ENCODE data around the gene CRACR2B. TPM values are rescaled to one million over a fixed set of nuclear protein-coding genes. Genes with fewer than 3 reads are reported as not detected.
A peak's percentile ranks its signal among the peaks of the same experiment; 100 is the strongest.

CRACR2B gene
- total RNA-seq, 1 donor from 2014 or later: 2.6 TPM

DNA sequence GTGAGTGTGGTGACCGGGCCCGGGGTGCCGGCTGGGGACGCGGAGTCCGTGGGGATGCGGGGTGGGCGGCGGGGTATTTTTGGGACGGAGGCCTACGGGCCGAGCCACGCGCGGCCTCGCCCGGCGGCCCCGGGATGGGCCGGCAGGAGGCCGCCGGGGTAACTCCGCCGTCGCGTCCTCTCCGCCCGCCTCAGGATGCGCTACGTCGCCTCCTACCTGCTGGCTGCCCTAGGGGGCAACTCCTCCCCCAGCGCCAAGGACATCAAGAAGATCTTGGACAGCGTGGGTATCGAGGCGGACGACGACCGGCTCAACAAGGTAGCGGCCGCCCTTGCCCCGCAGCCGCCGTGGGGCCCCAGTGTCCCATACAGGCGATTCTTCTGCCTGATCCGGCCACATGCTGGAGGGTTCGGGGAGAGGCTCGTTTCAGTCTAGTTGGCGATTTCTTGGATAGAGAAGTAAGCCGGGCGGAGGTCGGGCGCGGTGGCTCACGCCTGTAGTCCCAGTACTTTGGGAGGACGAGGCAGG is 17.6 kb upstream of the CRACR2B start:
- H3K9me3 ChIP-seq (ENCODE audit: insufficient read depth, low read depth, low read length): no peaks in the 10 kb centered on the region
- Mint-ChIP-seq H3K9me3 (ENCODE audit: unreplicated experiment) (no peaks in the 10 kb centered on the region), H3K4me3 (ENCODE audit: unreplicated experiment) (peak overlapping the region; percentile 96), H3K4me1 (ENCODE audit: low read depth, unreplicated experiment) (peaks cover 18% of the 10 kb centered on the region), H3K36me3 (ENCODE audit: low read depth, unreplicated experiment) (peaks cover 14% of the 10 kb centered on the region), H3K27me3 (ENCODE audit: low read depth, unreplicated experiment) (no peaks in the 10 kb centered on the region), H3K27ac (ENCODE audit: unreplicated experiment) (peak overlapping the region; percentile 91)
- H3K36me3 ChIP-seq (ENCODE audit: insufficient read depth, low read length): peaks cover 23% of the 10 kb centered on the region
- peaks cover 39% of the 10 kb centered on the region for H4K20me1 ChIP-seq (ENCODE audit: insufficient read depth, low read length)
- DNase-seq (ENCODE audit: low read depth): no peak
- H3K9ac ChIP-seq (ENCODE audit: low read length): peak overlapping the region; percentile 94
- no peak overlapping the region for H2AFZ ChIP-seq (ENCODE audit: low read depth, low read length)
- no peak for FAIRE-seq
- no peak for TF ChIP-seq EZH2 (IDR thresholded peaks at IDR 0.05; ENCODE audit: insufficient read depth, low read length)
- no peak for TF ChIP-seq CTCF (IDR thresholded peaks at IDR 0.05; ENCODE audit: insufficient read depth, low read depth, low read length)
- peaks cover 22% of the 10 kb centered on the region for H3K4me1 ChIP-seq (ENCODE audit: insufficient read depth, low read length)
- peak overlapping the region; percentile 87 for H3K4me3 ChIP-seq (ENCODE audit: insufficient read depth, low read depth, low read length)
- peak overlapping the region; percentile 92 for H3K4me2 ChIP-seq (ENCODE audit: low read length)
- H3K79me2 ChIP-seq (ENCODE audit: insufficient read depth, low read length): peaks cover 57% of the 10 kb centered on the region
- peak overlapping the region; percentile 99 for H3K27ac ChIP-seq (ENCODE audit: low read depth, low read length)
- no peaks in the 10 kb centered on the region for H3K27me3 ChIP-seq (ENCODE audit: insufficient read depth, low read length)

DNA sequence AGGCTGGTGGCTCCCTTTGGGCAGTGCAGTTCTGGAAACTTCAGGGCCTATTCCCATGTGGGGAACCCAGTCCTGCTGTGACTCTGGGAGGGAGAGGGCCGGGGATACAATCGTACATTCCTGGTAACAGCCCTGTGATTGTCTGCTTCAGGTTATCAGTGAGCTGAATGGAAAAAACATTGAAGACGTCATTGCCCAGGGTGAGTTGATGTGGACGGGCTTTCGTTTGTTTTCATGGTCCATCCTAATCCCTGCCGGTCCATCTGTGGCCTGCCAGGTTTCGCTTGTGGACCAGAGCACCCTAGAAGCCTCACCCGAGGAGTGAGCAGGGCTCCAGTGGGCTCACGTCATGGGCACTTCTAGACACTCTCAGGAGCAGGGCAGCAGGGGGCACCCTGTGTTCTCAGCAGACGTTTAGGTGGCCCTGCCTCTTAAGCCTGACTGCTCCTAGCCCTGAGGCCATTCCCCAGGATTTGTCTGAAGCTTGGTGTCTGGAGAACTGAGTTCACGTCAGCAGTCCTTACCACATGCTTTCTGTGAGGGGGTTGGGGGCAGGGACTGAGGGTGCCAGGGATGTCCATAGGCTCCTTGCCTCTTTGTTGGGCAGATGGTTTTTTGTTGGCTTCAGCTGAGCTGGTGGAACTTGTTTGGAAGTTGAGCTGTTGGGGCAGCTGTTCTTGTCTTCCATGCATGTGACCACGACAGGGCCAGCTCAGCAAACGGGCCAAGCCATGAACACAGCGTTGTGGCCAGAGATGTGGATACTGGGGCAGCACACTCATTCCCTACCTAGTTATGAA is 16.1 kb upstream of the CRACR2B start:
- Histone ChIP-seq H3K9ac (ENCODE audit: low read length) (peak overlapping the region; percentile 94), H2AFZ (ENCODE audit: low read depth, low read length) (no peak overlapping the region), H3K4me3 (ENCODE audit: insufficient read depth, low read depth, low read length) (peak overlapping the region; percentile 87), H3K4me1 (ENCODE audit: insufficient read depth, low read length) (peaks cover 17% of the 10 kb centered on the region), H3K27ac (ENCODE audit: low read depth, low read length) (no peak overlapping the region), H3K79me2 (ENCODE audit: insufficient read depth, low read length) (peaks cover 57% of the 10 kb centered on the region), H3K9me3 (ENCODE audit: insufficient read depth, low read depth, low read length) (no peaks in the 10 kb centered on the region), H3K4me2 (ENCODE audit: low read length) (peak overlapping the region; percentile 92), H4K20me1 (ENCODE audit: insufficient read depth, low read length) (peaks cover 39% of the 10 kb centered on the region), H3K27me3 (ENCODE audit: insufficient read depth, low read length) (no peaks in the 10 kb centered on the region), H3K36me3 (ENCODE audit: insufficient read depth, low read length) (peaks cover 23% of the 10 kb centered on the region)
- Mint-ChIP-seq H3K27me3 (ENCODE audit: low read depth, unreplicated experiment) (no peaks in the 10 kb centered on the region), H3K4me1 (ENCODE audit: low read depth, unreplicated experiment) (peaks cover 18% of the 10 kb centered on the region), H3K4me3 (ENCODE audit: unreplicated experiment) (peak overlapping the region; percentile 96), H3K36me3 (ENCODE audit: low read depth, unreplicated experiment) (peaks cover 15% of the 10 kb centered on the region), H3K9me3 (ENCODE audit: unreplicated experiment) (no peaks in the 10 kb centered on the region), H3K27ac (ENCODE audit: unreplicated experiment) (peak overlapping the region; percentile 87)
- TF ChIP-seq CTCF (IDR thresholded peaks at IDR 0.05; ENCODE audit: insufficient read depth, low read depth, low read length) (no peak), EZH2 (IDR thresholded peaks at IDR 0.05; ENCODE audit: insufficient read depth, low read length) (no peak)
- FAIRE-seq: no peak
- no peak for DNase-seq (ENCODE audit: low read depth)

DNA sequence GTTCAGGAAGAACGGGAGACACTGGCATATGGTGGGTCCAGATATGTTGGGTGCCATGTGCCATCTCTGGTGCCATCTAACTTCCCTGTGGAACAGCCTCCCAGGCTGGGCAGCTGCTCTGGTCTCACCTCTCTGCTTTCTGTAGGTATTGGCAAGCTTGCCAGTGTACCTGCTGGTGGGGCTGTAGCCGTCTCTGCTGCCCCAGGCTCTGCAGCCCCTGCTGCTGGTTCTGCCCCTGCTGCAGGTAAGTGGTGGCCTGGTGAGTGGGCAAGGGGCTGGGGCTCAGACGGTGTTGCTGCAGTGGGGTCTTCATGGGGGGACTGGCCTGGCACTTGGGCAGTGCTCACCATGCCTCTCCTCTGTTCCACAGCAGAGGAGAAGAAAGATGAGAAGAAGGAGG is 15.3 kb upstream of the CRACR2B start:
- no peak overlapping the region for H3K9ac ChIP-seq (ENCODE audit: low read length)
- no peak overlapping the region for H2AFZ ChIP-seq (ENCODE audit: low read depth, low read length)
- no peak for DNase-seq (ENCODE audit: low read depth)
- no peak for FAIRE-seq
- H3K9me3 Mint-ChIP-seq (ENCODE audit: unreplicated experiment): no peaks in the 10 kb centered on the region
- no peaks in the 10 kb centered on the region for H3K27me3 Mint-ChIP-seq (ENCODE audit: low read depth, unreplicated experiment)
- peaks cover 18% of the 10 kb centered on the region for H3K4me1 Mint-ChIP-seq (ENCODE audit: low read depth, unreplicated experiment)
- no peak overlapping the region for H3K4me2 ChIP-seq (ENCODE audit: low read length)
- H3K27me3 ChIP-seq (ENCODE audit: insufficient read depth, low read length): no peaks in the 10 kb centered on the region
- no peak overlapping the region for H3K4me3 ChIP-seq (ENCODE audit: insufficient read depth, low read depth, low read length)
- peaks cover 57% of the 10 kb centered on the region for H3K79me2 ChIP-seq (ENCODE audit: insufficient read depth, low read length)
- H3K36me3 ChIP-seq (ENCODE audit: insufficient read depth, low read length): peaks cover 23% of the 10 kb centered on the region
- peak overlapping the region; percentile 96 for H3K4me3 Mint-ChIP-seq (ENCODE audit: unreplicated experiment)
- no peak overlapping the region for H3K27ac ChIP-seq (ENCODE audit: low read depth, low read length)
- peaks cover 15% of the 10 kb centered on the region for H3K36me3 Mint-ChIP-seq (ENCODE audit: low read depth, unreplicated experiment)
- TF ChIP-seq CTCF (IDR thresholded peaks at IDR 0.05; ENCODE audit: insufficient read depth, low read depth, low read length): no peak
- TF ChIP-seq EZH2 (IDR thresholded peaks at IDR 0.05; ENCODE audit: insufficient read depth, low read length): no peak
- H4K20me1 ChIP-seq (ENCODE audit: insufficient read depth, low read length): peaks cover 39% of the 10 kb centered on the region
- H3K27ac Mint-ChIP-seq (ENCODE audit: unreplicated experiment): no peak overlapping the region
- H3K4me1 ChIP-seq (ENCODE audit: insufficient read depth, low read length): peaks cover 17% of the 10 kb centered on the region
- H3K9me3 ChIP-seq (ENCODE audit: insufficient read depth, low read depth, low read length): no peaks in the 10 kb centered on the region
